Measurements from ENCODE around the gene GIGYF1.

DNA sequence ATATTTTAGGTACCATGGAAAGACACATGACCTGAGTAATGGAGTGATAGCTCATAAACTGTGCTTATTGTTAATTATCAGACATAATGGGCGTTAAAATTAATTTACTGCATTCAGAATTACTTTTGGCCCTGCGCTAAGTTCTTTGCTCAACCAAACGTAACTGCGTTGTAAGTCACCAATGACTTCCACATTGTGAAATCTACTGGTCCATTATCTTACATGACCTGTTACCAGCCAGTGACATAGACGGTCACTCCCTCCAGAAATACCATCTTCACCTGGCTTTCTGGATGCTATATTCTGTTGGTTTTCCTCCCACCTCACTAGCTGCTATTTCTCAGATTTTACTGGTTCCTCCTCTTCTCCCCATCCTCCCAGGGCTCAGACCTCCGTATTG lies 5.0 kb upstream of the GIGYF1 start:
- TF ChIP-seq, protein P1, sequence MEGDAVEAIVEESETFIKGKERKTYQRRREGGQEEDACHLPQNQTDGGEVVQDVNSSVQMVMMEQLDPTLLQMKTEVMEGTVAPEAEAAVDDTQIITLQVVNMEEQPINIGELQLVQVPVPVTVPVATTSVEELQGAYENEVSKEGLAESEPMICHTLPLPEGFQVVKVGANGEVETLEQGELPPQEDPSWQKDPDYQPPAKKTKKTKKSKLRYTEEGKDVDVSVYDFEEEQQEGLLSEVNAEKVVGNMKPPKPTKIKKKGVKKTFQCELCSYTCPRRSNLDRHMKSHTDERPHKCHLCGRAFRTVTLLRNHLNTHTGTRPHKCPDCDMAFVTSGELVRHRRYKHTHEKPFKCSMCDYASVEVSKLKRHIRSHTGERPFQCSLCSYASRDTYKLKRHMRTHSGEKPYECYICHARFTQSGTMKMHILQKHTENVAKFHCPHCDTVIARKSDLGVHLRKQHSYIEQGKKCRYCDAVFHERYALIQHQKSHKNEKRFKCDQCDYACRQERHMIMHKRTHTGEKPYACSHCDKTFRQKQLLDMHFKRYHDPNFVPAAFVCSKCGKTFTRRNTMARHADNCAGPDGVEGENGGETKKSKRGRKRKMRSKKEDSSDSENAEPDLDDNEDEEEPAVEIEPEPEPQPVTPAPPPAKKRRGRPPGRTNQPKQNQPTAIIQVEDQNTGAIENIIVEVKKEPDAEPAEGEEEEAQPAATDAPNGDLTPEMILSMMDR (IDR thresholded peaks at IDR 0.05), result no peak
- no peak for TF ChIP-seq POLR2A (IDR thresholded peaks at IDR 0.05)

All from esophagus squamous epithelium (tissue), 4 donors.